GM12878 (cell line): Measurements from ENCODE around the gene SLC6A3. TPM values are rescaled to one million over a fixed set of nuclear protein-coding genes. Genes with fewer than 3 reads are reported as not detected.

Experiments used
- ATAC-seq: fragments of 200-7000 bp; cut with Tn5 transposase; 3 replicates; pipeline ENCODE4 v1.9.1; 2020; ENCODE audit warnings: mild to moderate bottlenecking, moderate library complexity
- BruUV-seq: library from RNA; stranded (reverse); fragments of 400-500 nt; replicated peaks from 2 replicates; lab custom pipeline; 2021; lab: Mats Ljungman, UMichigan
- CTCF ChIA-PET: fragments of 300-600 bp; sonication (Branson Sonifier 250); formaldehyde crosslinking; extraction: SDS; loops from one replicate; lab custom pipeline; 2021; ENCODE audit warnings: inconsistent platforms; lab: Yijun Ruan, JAX
- POLR2A ChIA-PET: fragments of 350-600 bp; formaldehyde crosslinking; extraction: SDS; loops from one replicate; lab custom pipeline; 2021; ENCODE audit warnings: inconsistent platforms; lab: Charles Lee
- RAD21 ChIA-PET: fragments of 300-600 bp; sonication (Branson Sonifier 250); formaldehyde crosslinking; loops from one replicate; lab custom pipeline; 2023; ENCODE audit warnings: antibody characterized with exemption; ENCODE audit not compliant: unreplicated experiment; lab: Charles Lee
- SMC1A ChIA-PET: fragments of 300-600 bp; sonication (Branson Sonifier 250); formaldehyde crosslinking; loops from one replicate; lab custom pipeline; 2023; ENCODE audit not compliant: unreplicated experiment, uncharacterized antibody; lab: Charles Lee
- DNase-seq: peaks from one replicate; pipeline ENCODE4 v3.0.0-alpha.2; 2011; ENCODE audit warnings: low read depth, low spot score
- FAIRE-seq: peaks from 3 replicates; lab custom pipeline; 2011; peaks lifted over from hg19 to GRCh38; lab: Jason Lieb, UNC
- H2AFZ ChIP-seq: 2 replicates; pipeline ENCODE4 v1.6.0; 2011; ENCODE audit warnings: low read depth, low read length, control low read depth; ENCODE audit not compliant: control insufficient read depth
- H3K27ac ChIP-seq: 2 replicates; pipeline ENCODE4 v1.5.1; 2011; ENCODE audit warnings: control low read depth; ENCODE audit not compliant: control insufficient read depth, insufficient read depth
- H3K27me3 ChIP-seq, 2 experiments: replicated peaks in 1 of 2; 2 replicates each; pipeline versions ENCODE4 v1.6.0 to v1.6.1; 2011; ENCODE audit warnings: low read length in 1 of 2; ENCODE audit not compliant: control insufficient read depth in 2 of 2, insufficient read depth in 2 of 2
- H3K36me3 ChIP-seq, 2 experiments: 2 replicates each; pipeline ENCODE4 v1.5.1; 2011; ENCODE audit warnings: low read length in 1 of 2; ENCODE audit not compliant: control insufficient read depth in 2 of 2, insufficient read depth in 2 of 2
- H3K4me1 ChIP-seq: 2 replicates; pipeline ENCODE4 v1.6.1; 2011; ENCODE audit warnings: mild to moderate bottlenecking, low read length, moderate library complexity, mixed read lengths; ENCODE audit not compliant: control insufficient read depth, insufficient read depth
- H3K4me2 ChIP-seq: 2 replicates; pipeline ENCODE4 v1.6.0; 2011; ENCODE audit warnings: control low read depth; ENCODE audit not compliant: control insufficient read depth, insufficient read depth
- H3K4me3 ChIP-seq: fragments of 200-600 bp; sonication (generic); 2 replicates; pipeline ENCODE4 v1.5.1; 2016
- H3K79me2 ChIP-seq: 2 replicates; pipeline ENCODE4 v1.6.0; 2011; ENCODE audit warnings: low read length; ENCODE audit not compliant: control insufficient read depth, insufficient read depth
- H3K9ac ChIP-seq: 2 replicates; pipeline ENCODE4 v1.8.0; 2011; ENCODE audit warnings: low read length, control low read depth, mixed read lengths; ENCODE audit not compliant: control insufficient read depth, insufficient read depth
- H3K9me3 ChIP-seq: replicated peaks from 3 replicates; pipeline ENCODE4 v1.5.1; 2011; ENCODE audit warnings: mild to moderate bottlenecking, low read length; ENCODE audit not compliant: control insufficient read depth, insufficient read depth
- H4K20me1 ChIP-seq: 2 replicates; pipeline ENCODE4 v1.6.0; 2011; ENCODE audit not compliant: control insufficient read depth, insufficient read depth
- BCLAF1 ChIP-seq: fragments of 450-650 bp; IDR thresholded peaks from 2 replicates; pipeline ENCODE4 v1.6.1; 2017; ENCODE audit warnings: antibody characterized with exemption, mild to moderate bottlenecking, moderate library complexity
- ETV6 ChIP-seq, 2 experiments: fragments of 450-650 bp in 1 of 2; IDR thresholded peaks in 1 of 2; conservative IDR thresholded peaks in 1 of 2; 2 replicates each; pipeline ENCODE4 v1.6.1; 2014; ENCODE audit warnings: antibody characterized with exemption in 1 of 2, borderline replicate concordance in 1 of 2, low read depth in 1 of 2, mild to moderate bottlenecking in 1 of 2, moderate library complexity in 1 of 2
- GATAD2B ChIP-seq: fragments of 450-650 bp; conservative IDR thresholded peaks from 2 replicates; pipeline ENCODE4 v1.6.1; 2017; ENCODE audit warnings: low read depth, mild to moderate bottlenecking, moderate library complexity
- NR2C1 ChIP-seq: fragments of 450-650 bp; IDR thresholded peaks from 2 replicates; pipeline ENCODE4 v1.6.1; 2017; ENCODE audit warnings: antibody characterized with exemption, mild to moderate bottlenecking, moderate library complexity
- SMC3 ChIP-seq: IDR thresholded peaks from 2 replicates; pipeline ENCODE4 v1.6.1; 2011; ENCODE audit warnings: low read length, improper control_type of control experiment, borderline replicate concordance
- SUZ12 ChIP-seq: fragments of 200-600 bp; sonication (generic); IDR thresholded peaks from one replicate; pipeline ENCODE4 v1.6.1; 2018; ENCODE audit warnings: antibody characterized with exemption, mild to moderate bottlenecking; ENCODE audit not compliant: unreplicated experiment
- TBL1XR1 ChIP-seq: IDR thresholded peaks from 2 replicates; pipeline ENCODE4 v1.6.1; 2012; ENCODE audit warnings: low read depth, low read length, improper control_type of control experiment
- WGBS: methylation state at CpG from one replicate; pipeline ENCODE4 v1.1.6; 2016; ENCODE audit warnings: low lambda C conversion rate; ENCODE audit not compliant: insufficient replicate concordance, insufficient coverage; ENCODE audit errors: missing lambda C conversion rate; 5-methylcytosine and 5-hydroxymethylcytosine counted together
- in situ Hi-C: fragments of 300-500 bp; cut with MboI; formaldehyde crosslinking; loops from 9 replicates; pipeline ENCODE4 v1.14.3; 2018; ENCODE audit warnings: mixed read lengths
- intact Hi-C: fragments of 100-400 bp; cut with micrococcal nuclease; formaldehyde crosslinking; loops from one replicate; pipeline ENCODE4 v1.14.2; 2022; ENCODE audit not compliant: unreplicated experiment
- polyA plus RNA-seq, 11 experiments: library from polyadenylated mRNA; depleted of rRNA in 4 of 11; unstranded in 6 of 11; stranded (reverse) in 5 of 11; fragments of >200 nt; fragmentation: Nextera tagmentation in 4 of 11; fragmentation: Illumina TruSeq in 1 of 11; extraction: Ambion mirVana in 4 of 11; extraction: Trizol in 1 of 11; gene quantifications; 1 replicate in 1 of 11; 2 replicates in 10 of 11; pipeline versions ENCODE4 v1.2.1 to v1.2.3, GENCODE V29; 2011 to 2016; ENCODE audit warnings: inconsistent platforms in 2 of 11, missing spikeins in 2 of 11, low read depth in 1 of 11
- total RNA-seq, 4 experiments: library from RNA; depleted of rRNA in 3 of 4; stranded (reverse); fragments of >200 nt in 3 of 4; fragmentation: Illumina TruSeq in 1 of 4; extraction: Trizol in 1 of 4; gene quantifications; 2 replicates each; pipeline versions ENCODE4 v1.2.1 to v1.2.3, GENCODE V29; 2013 to 2021

The SLC6A3 gene
- total and polyA plus RNA-seq, 10 of the 15 experiments (the other 5 are each of a cell fraction or from before 2014, with no cell fraction given), result 0.01 TPM; not detected in 9

GRCh38 chr5:1420211-1421195, 24.7 kb downstream of the SLC6A3 start:
- no peak overlapping the region for H2AFZ ChIP-seq
- SMC1A ChIA-PET, result no interaction called here
- in situ Hi-C loops (no loop called here), intact Hi-C loops (no loop called here)
- H3K79me2 ChIP-seq, result no peaks in the 10 kb centered on the region
- H3K9ac ChIP-seq, result no peak overlapping the region
- H3K27me3 ChIP-seq, result no peaks in the 10 kb centered on the region; a peak in 1 of 4 replicates
- no peaks in the 10 kb centered on the region for H3K4me1 ChIP-seq
- no peaks in the 10 kb centered on the region; the same call in 1 of the 2 replicates for H4K20me1 ChIP-seq
- BruUV-seq, result no TSS peak
- DNase-seq (no peak), ATAC-seq (no peak), FAIRE-seq (no peak)
- no peak for TF ChIP-seq BCLAF1
- TF ChIP-seq ETV6 (conservative IDR thresholded peaks at IDR 0.05 in 1 of 2, IDR thresholded peaks at IDR 0.05 in 1 of 2; ENCODE audit: borderline replicate concordance in 1 of 2, low read depth in 1 of 2), result no peak
- TF ChIP-seq TBL1XR1, result no peak
- no peak for TF ChIP-seq NR2C1
- no peak for TF ChIP-seq SUZ12
- no peak for TF ChIP-seq SMC3
- TF ChIP-seq GATAD2B, result no peak
- WGBS, result 47% methylated on average over 23 of the region's 23 CpGs
- CTCF ChIA-PET, result no interaction called here
- no peaks in the 10 kb centered on the region; the same call in 2 of the 3 replicates for H3K9me3 ChIP-seq
- H3K4me2 ChIP-seq, result no peak overlapping the region
- H3K27ac ChIP-seq, result no peak overlapping the region
- no peaks in the 10 kb centered on the region for H3K36me3 ChIP-seq
- POLR2A ChIA-PET, result no interaction called here
- RAD21 ChIA-PET, result no interaction called here
- no peak overlapping the region for H3K4me3 ChIP-seq
